HEK293 (cell line): ENCODE results near the gene NTMT1.

Experiments used
- CTCF ChIA-PET: fragments of 350-600 bp; formaldehyde crosslinking; extraction: SDS; loops from one replicate; lab custom pipeline; 2021; ENCODE audit warnings: antibody characterized with exemption; lab: Yijun Ruan, JAX
- POLR2A ChIA-PET: fragments of 300-600 bp; formaldehyde crosslinking; extraction: SDS; loops from one replicate; lab custom pipeline; 2020; ENCODE audit warnings: antibody characterized with exemption, inconsistent platforms; lab: Yijun Ruan, JAX
- H3K27ac ChIP-seq: fragments of 200-500 bp; sonication (Bioruptor generic); 2 replicates; pipeline ENCODE4 v1.5.1; 2014; ENCODE audit warnings: low read depth, low read length, control low read depth, inconsistent platforms; ENCODE audit errors: extremely low read depth
- H3K36me3 ChIP-seq, 2 experiments: fragments of 200-500 bp in 1 of 2; sonication (Bioruptor generic) in 1 of 2; 1 replicate in 1 of 2; 2 replicates in 1 of 2; pipeline ENCODE4 v1.5.1; 2014 to 2017; ENCODE audit warnings: inconsistent platforms in 2 of 2, low read length in 2 of 2; ENCODE audit not compliant: control insufficient read depth in 2 of 2, insufficient read depth in 1 of 2
- H3K4me1 ChIP-seq: fragments of 200-500 bp; sonication (Bioruptor generic); 2 replicates; pipeline ENCODE4 v1.5.1; 2014; ENCODE audit warnings: mild to moderate bottlenecking, low read length, inconsistent platforms; ENCODE audit not compliant: control insufficient read depth, insufficient read depth
- H3K4me3 ChIP-seq: 2 replicates; pipeline ENCODE4 v1.5.1; 2011; ENCODE audit warnings: low read depth, mild to moderate bottlenecking, control low read depth, low read length, moderate library complexity
- H3K9me3 ChIP-seq: fragments of 200-500 bp; sonication (Bioruptor generic); 2 replicates; pipeline ENCODE4 v1.5.1; 2014; ENCODE audit warnings: low read depth, low read length, inconsistent platforms; ENCODE audit not compliant: control insufficient read depth, insufficient read depth
- FEZF1 ChIP-seq: fragments of 450-650 bp; formaldehyde crosslinking; IDR thresholded peaks from 2 replicates; pipeline ENCODE4 v1.5.1; 2016; ENCODE audit warnings: missing biosample characterization, missing genetic modification characterization
- RBAK ChIP-seq: fragments of 450-650 bp; formaldehyde crosslinking; IDR thresholded peaks from 2 replicates; pipeline ENCODE4 v1.5.1; 2016; ENCODE audit warnings: missing biosample characterization, missing genetic modification characterization
- SCRT2 ChIP-seq: fragments of 450-650 bp; formaldehyde crosslinking; IDR thresholded peaks from 2 replicates; pipeline ENCODE4 v1.5.1; 2016; ENCODE audit warnings: missing biosample characterization, missing genetic modification characterization
- YY1 ChIP-seq: fragments of 450-650 bp; formaldehyde crosslinking; IDR thresholded peaks from 2 replicates; pipeline ENCODE4 v1.5.1; 2018; ENCODE audit warnings: missing biosample characterization, missing genetic modification characterization
- ZBTB21 ChIP-seq: fragments of 450-650 bp; formaldehyde crosslinking; IDR thresholded peaks from 2 replicates; pipeline ENCODE4 v1.5.1; 2017; ENCODE audit warnings: missing biosample characterization, missing genetic modification characterization
- ZBTB26 ChIP-seq: fragments of 450-650 bp; formaldehyde crosslinking; optimal IDR thresholded peaks from 2 replicates; pipeline ENCODE3; 2016; ENCODE audit warnings: missing biosample characterization, mild to moderate bottlenecking, missing genetic modification characterization
- ZBTB6 ChIP-seq: fragments of 450-650 bp; formaldehyde crosslinking; IDR thresholded peaks from 2 replicates; pipeline ENCODE4 v1.5.1; 2017; ENCODE audit warnings: missing biosample characterization, missing genetic modification characterization
- ZNF148 ChIP-seq: fragments of 450-650 bp; formaldehyde crosslinking; IDR thresholded peaks from 2 replicates; pipeline ENCODE4 v1.5.0; 2017; ENCODE audit warnings: missing biosample characterization, missing genetic modification characterization, borderline replicate concordance
- ZNF223 ChIP-seq: fragments of 450-650 bp; formaldehyde crosslinking; IDR thresholded peaks from 2 replicates; pipeline ENCODE4 v1.5.1; 2016; ENCODE audit warnings: missing biosample characterization, missing genetic modification characterization
- ZNF366 ChIP-seq: fragments of 450-650 bp; formaldehyde crosslinking; conservative IDR thresholded peaks from 2 replicates; pipeline ENCODE4 v1.5.1; 2016; ENCODE audit warnings: missing biosample characterization, missing genetic modification characterization
- ZNF510 ChIP-seq: fragments of 450-650 bp; formaldehyde crosslinking; IDR thresholded peaks from 2 replicates; pipeline ENCODE4 v1.5.1; 2018; ENCODE audit warnings: mild to moderate bottlenecking, missing genetic modification characterization, missing biosample characterization; ENCODE audit not compliant: insufficient replicate concordance
- ZNF610 ChIP-seq: fragments of 450-650 bp; formaldehyde crosslinking; IDR thresholded peaks from 2 replicates; pipeline ENCODE4 v1.5.1; 2016; ENCODE audit warnings: missing biosample characterization, missing genetic modification characterization, borderline replicate concordance
- ZNF624 ChIP-seq: fragments of 450-650 bp; formaldehyde crosslinking; IDR thresholded peaks from 2 replicates; pipeline ENCODE4 v1.5.1; 2017; ENCODE audit warnings: missing biosample characterization, missing genetic modification characterization
- ZNF747 ChIP-seq: fragments of 450-650 bp; formaldehyde crosslinking; IDR thresholded peaks from 2 replicates; pipeline ENCODE4 v1.5.1; 2016; ENCODE audit warnings: missing biosample characterization, missing genetic modification characterization
- TF ChIP-seq, protein P1 (sequence below): fragments of 450-650 bp; formaldehyde crosslinking; IDR thresholded peaks from 2 replicates; pipeline ENCODE4 v1.5.1; 2016; ENCODE audit warnings: missing biosample characterization, missing genetic modification characterization
- TF ChIP-seq, protein P2 (sequence below): fragments of 450-650 bp; formaldehyde crosslinking; IDR thresholded peaks from 2 replicates; pipeline ENCODE4 v1.5.1; 2016; ENCODE audit warnings: missing biosample characterization, missing genetic modification characterization
- TF ChIP-seq, protein P3 (sequence below): fragments of 450-650 bp; IDR thresholded peaks from 2 replicates; pipeline ENCODE4 v1.5.1; 2018; ENCODE audit warnings: missing biosample characterization, missing genetic modification characterization

Gene NTMT1

GRCh38 chr9:129665814-129666520 lies 40.0 kb downstream of the NTMT1 start:
- Histone ChIP-seq H3K36me3 (no peaks in the 10 kb centered on the region), H3K27ac (no peak overlapping the region; the same call in 1 of the 2 replicates), H3K4me3 (no peak overlapping the region), H3K9me3 (no peaks in the 10 kb centered on the region), H3K4me1 (no peaks in the 10 kb centered on the region)
- ChIA-PET POLR2A (no interaction called here), CTCF (interaction anchor here (0.7 kb wide), 1 partner anchor 84 kb away, joined by 4 read pairs; no protein-coding TSS in a partner anchor)
- TF ChIP-seq, protein P1, sequence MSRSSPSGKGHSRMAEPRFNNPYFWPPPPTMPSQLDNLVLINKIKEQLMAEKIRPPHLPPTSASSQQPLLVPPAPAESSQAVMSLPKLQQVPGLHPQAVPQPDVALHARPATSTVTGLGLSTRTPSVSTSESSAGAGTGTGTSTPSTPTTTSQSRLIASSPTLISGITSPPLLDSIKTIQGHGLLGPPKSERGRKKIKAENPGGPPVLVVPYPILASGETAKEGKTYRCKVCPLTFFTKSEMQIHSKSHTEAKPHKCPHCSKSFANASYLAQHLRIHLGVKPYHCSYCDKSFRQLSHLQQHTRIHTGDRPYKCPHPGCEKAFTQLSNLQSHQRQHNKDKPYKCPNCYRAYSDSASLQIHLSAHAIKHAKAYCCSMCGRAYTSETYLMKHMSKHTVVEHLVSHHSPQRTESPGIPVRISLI (tag by site-specific recombination) = no peak
- TF ChIP-seq ZBTB6 (no peak), SCRT2 (tag by site-specific recombination) (no peak), ZNF366 (tag by site-specific recombination) (no peak), ZNF610 (tag by site-specific recombination) (no peak), ZBTB21 (tag by site-specific recombination) (no peak), ZNF624 (no peak), ZBTB26 (tag by site-specific recombination) (no peak), FEZF1 (no peak), ZNF223 (no peak), ZNF747 (tag by site-specific recombination) (no peak), ZNF148 (no peak), ZNF510 (no peak), YY1 (tag by site-specific recombination) (no peak), RBAK (no peak)
- TF ChIP-seq, protein P2, sequence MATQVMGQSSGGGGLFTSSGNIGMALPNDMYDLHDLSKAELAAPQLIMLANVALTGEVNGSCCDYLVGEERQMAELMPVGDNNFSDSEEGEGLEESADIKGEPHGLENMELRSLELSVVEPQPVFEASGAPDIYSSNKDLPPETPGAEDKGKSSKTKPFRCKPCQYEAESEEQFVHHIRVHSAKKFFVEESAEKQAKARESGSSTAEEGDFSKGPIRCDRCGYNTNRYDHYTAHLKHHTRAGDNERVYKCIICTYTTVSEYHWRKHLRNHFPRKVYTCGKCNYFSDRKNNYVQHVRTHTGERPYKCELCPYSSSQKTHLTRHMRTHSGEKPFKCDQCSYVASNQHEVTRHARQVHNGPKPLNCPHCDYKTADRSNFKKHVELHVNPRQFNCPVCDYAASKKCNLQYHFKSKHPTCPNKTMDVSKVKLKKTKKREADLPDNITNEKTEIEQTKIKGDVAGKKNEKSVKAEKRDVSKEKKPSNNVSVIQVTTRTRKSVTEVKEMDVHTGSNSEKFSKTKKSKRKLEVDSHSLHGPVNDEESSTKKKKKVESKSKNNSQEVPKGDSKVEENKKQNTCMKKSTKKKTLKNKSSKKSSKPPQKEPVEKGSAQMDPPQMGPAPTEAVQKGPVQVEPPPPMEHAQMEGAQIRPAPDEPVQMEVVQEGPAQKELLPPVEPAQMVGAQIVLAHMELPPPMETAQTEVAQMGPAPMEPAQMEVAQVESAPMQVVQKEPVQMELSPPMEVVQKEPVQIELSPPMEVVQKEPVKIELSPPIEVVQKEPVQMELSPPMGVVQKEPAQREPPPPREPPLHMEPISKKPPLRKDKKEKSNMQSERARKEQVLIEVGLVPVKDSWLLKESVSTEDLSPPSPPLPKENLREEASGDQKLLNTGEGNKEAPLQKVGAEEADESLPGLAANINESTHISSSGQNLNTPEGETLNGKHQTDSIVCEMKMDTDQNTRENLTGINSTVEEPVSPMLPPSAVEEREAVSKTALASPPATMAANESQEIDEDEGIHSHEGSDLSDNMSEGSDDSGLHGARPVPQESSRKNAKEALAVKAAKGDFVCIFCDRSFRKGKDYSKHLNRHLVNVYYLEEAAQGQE = no peak
- TF ChIP-seq, protein P3, sequence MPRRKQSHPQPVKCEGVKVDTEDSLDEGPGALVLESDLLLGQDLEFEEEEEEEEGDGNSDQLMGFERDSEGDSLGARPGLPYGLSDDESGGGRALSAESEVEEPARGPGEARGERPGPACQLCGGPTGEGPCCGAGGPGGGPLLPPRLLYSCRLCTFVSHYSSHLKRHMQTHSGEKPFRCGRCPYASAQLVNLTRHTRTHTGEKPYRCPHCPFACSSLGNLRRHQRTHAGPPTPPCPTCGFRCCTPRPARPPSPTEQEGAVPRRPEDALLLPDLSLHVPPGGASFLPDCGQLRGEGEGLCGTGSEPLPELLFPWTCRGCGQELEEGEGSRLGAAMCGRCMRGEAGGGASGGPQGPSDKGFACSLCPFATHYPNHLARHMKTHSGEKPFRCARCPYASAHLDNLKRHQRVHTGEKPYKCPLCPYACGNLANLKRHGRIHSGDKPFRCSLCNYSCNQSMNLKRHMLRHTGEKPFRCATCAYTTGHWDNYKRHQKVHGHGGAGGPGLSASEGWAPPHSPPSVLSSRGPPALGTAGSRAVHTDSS (tag by site-specific recombination) = no peak
- TF ChIP-seq, all 188 proteins: peak for 0
